CD14-positive monocyte (primary cell): ENCODE results near the gene NDUFS5. TPM values are rescaled to one million over a fixed set of nuclear protein-coding genes. Genes with fewer than 3 reads are reported as not detected.

ENCODE experiments used
- DNase-seq, 3 donors: peaks; one replicate each; pipeline ENCODE4 v3.0.0-alpha.2; 2011 to 2022
- H2AFZ ChIP-seq: 2 replicates; pipeline ENCODE4 v1.6.0; 2012; ENCODE audit warnings: mild to moderate bottlenecking, low read depth, low read length, inconsistent platforms; ENCODE audit not compliant: insufficient read depth, poor library complexity, severe bottlenecking
- H3K27ac ChIP-seq, 2 donors: 1 replicate in 1 of 2; 2 replicates in 1 of 2; pipeline ENCODE4 v1.5.1; 2012 to 2013; ENCODE audit warnings: low read length in 2 of 2, control low read depth in 1 of 2, inconsistent platforms in 1 of 2, low read depth in 1 of 2, mild to moderate bottlenecking in 1 of 2
- H3K27me3 ChIP-seq, 2 donors: one replicate each; pipeline versions ENCODE4 v1.6.0 to v1.6.1; 2011 to 2013; ENCODE audit warnings: low read length in 2 of 2; ENCODE audit not compliant: control insufficient read depth in 2 of 2, insufficient read depth in 2 of 2
- H3K36me3 ChIP-seq, 2 donors: replicated peaks in 1 of 2; 1 replicate in 1 of 2; 2 replicates in 1 of 2; pipeline versions ENCODE4 v1.5.1 to v1.6.1; 2012 to 2013; ENCODE audit warnings: low read length in 2 of 2, control low read depth in 1 of 2, inconsistent platforms in 1 of 2, mild to moderate bottlenecking in 1 of 2; ENCODE audit not compliant: insufficient read depth in 2 of 2, control insufficient read depth in 1 of 2
- H3K4me1 ChIP-seq, 2 donors: 1 replicate in 1 of 2; 2 replicates in 1 of 2; pipeline versions ENCODE4 v1.5.1 to v1.6.1; 2012 to 2013; ENCODE audit warnings: low read length in 2 of 2, control low read depth in 1 of 2, inconsistent platforms in 1 of 2, mild to moderate bottlenecking in 1 of 2, moderate library complexity in 1 of 2; ENCODE audit not compliant: insufficient read depth in 2 of 2, control insufficient read depth in 1 of 2
- H3K4me2 ChIP-seq: replicated peaks from 2 replicates; pipeline ENCODE3; 2012; ENCODE audit warnings: low read length, moderate library complexity, mild to moderate bottlenecking; ENCODE audit not compliant: poor library complexity, severe bottlenecking; ENCODE audit errors: extremely low read depth
- H3K4me3 ChIP-seq, 3 experiments: fragments of 200-600 bp in 1 of 3; sonication (generic) in 1 of 3; replicated peaks in 1 of 3; 1 replicate in 2 of 3; 2 replicates in 1 of 3; pipeline ENCODE4 v1.5.1; 2011 to 2013; ENCODE audit warnings: low read length in 3 of 3, mild to moderate bottlenecking in 3 of 3, control low read depth in 2 of 3, low read depth in 2 of 3, inconsistent platforms in 1 of 3, moderate library complexity in 1 of 3
- H3K79me2 ChIP-seq: 2 replicates; pipeline ENCODE4 v1.6.0; 2012; ENCODE audit warnings: mild to moderate bottlenecking, control low read depth, inconsistent platforms, low read length, moderate library complexity; ENCODE audit not compliant: insufficient read depth
- H3K9ac ChIP-seq: 2 replicates; pipeline ENCODE4 v1.6.0; 2017; ENCODE audit warnings: low read length, mild to moderate bottlenecking; ENCODE audit not compliant: insufficient read depth, poor library complexity, severe bottlenecking
- H3K9me3 ChIP-seq, 2 donors: replicated peaks in 1 of 2; 1 replicate in 1 of 2; 2 replicates in 1 of 2; pipeline versions ENCODE4 v1.5.1 to v1.6.1; 2012 to 2013; ENCODE audit warnings: low read length in 2 of 2, control low read depth in 1 of 2; ENCODE audit not compliant: control insufficient read depth in 1 of 2, insufficient read depth in 1 of 2
- H4K20me1 ChIP-seq: 2 replicates; pipeline ENCODE4 v1.6.0; 2012; ENCODE audit warnings: mild to moderate bottlenecking, low read length, control low read depth, moderate library complexity; ENCODE audit not compliant: insufficient read depth
- H3K27ac Mint-ChIP-seq, 7 donors: one replicate each; pipeline ENCODE4 v1.8.0; 2020; ENCODE audit warnings: mild to moderate bottlenecking in 7 of 7, mixed read lengths in 7 of 7, moderate library complexity in 6 of 7, inconsistent platforms in 2 of 7
- H3K27me3 Mint-ChIP-seq, 3 donors: one replicate each; pipeline ENCODE4 v1.8.0; 2021 to 2022; ENCODE audit warnings: low read depth in 3 of 3, mild to moderate bottlenecking in 3 of 3, mixed read lengths in 3 of 3, moderate library complexity in 3 of 3, inconsistent platforms in 1 of 3
- H3K36me3 Mint-ChIP-seq, 2 donors: one replicate each; pipeline ENCODE4 v1.8.0; 2020; ENCODE audit warnings: mixed read lengths in 2 of 2, inconsistent platforms in 1 of 2, mild to moderate bottlenecking in 1 of 2
- H3K4me1 Mint-ChIP-seq: one replicate; pipeline ENCODE4 v1.8.0; 2020; ENCODE audit warnings: mild to moderate bottlenecking, mixed read lengths
- H3K4me3 Mint-ChIP-seq, 2 donors: one replicate each; pipeline ENCODE4 v1.8.0; 2020; ENCODE audit warnings: mild to moderate bottlenecking in 2 of 2, mixed read lengths in 2 of 2, moderate library complexity in 1 of 2
- H3K9me3 Mint-ChIP-seq, 7 donors: one replicate each; pipeline ENCODE4 v1.8.0; 2020 to 2022; ENCODE audit warnings: mixed read lengths in 7 of 7, mild to moderate bottlenecking in 6 of 7, moderate library complexity in 6 of 7, inconsistent platforms in 2 of 7
- CTCF ChIP-seq: fragments of 200-600 bp; IDR thresholded peaks from one replicate; pipeline ENCODE4 v1.8.0; 2022; ENCODE audit warnings: antibody characterized with exemption, mild to moderate bottlenecking
- WGBS: methylation state at CpG from one replicate; pipeline ENCODE4 v1.1.5; 2013; ENCODE audit warnings: missing lambda C conversion rate; ENCODE audit not compliant: insufficient coverage; 5-methylcytosine and 5-hydroxymethylcytosine counted together
- intact Hi-C, 2 donors: fragments of 100-400 bp; cut with micrococcal nuclease; formaldehyde crosslinking; loops; one replicate each; pipeline versions ENCODE4 v1.15.0 to v1.15.1; 2023
- polyA plus RNA-seq, 3 donors: library from polyadenylated mRNA; depleted of rRNA in 1 of 3; unstranded in 2 of 3; stranded (reverse) in 1 of 3; fragments of 300-500 nt in 2 of 3; fragments of >200 nt in 1 of 3; fragmentation: Illumina TruSeq in 2 of 3; gene quantifications; 1 replicate in 2 of 3; 2 replicates in 1 of 3; pipeline ENCODE4 v1.2.3, GENCODE V29; 2012 to 2021

The NDUFS5 gene
- polyA plus RNA-seq, 3 donors = 119 to 463 (median 393) TPM

GRCh38 chr1:39026866-39027507 is 837 bp downstream of the NDUFS5 start:
- H3K9ac ChIP-seq = peak overlapping the region; percentile 80
- peak overlapping the region; percentile 89 for H3K4me2 ChIP-seq
- intact Hi-C loops = no loop called here
- DNase-seq = peak in 1 of 3 donors; percentile 30
- peak overlapping the region; percentile 75 to 93 for H3K27ac ChIP-seq
- H3K79me2 ChIP-seq = peaks cover 17% of the 10 kb centered on the region
- H3K36me3 ChIP-seq = peaks cover 27 to 34% of the 10 kb centered on the region in 2 donors
- TF ChIP-seq CTCF = no peak
- no peaks in the 10 kb centered on the region for H3K27me3 ChIP-seq
- H3K36me3 Mint-ChIP-seq = peaks cover 17 to 35% of the 10 kb centered on the region in 2 donors
- H3K27ac Mint-ChIP-seq = peak overlapping the region; percentile 90 to 100 (median 98)
- peaks cover 2 to 4% (median 2%) of the 10 kb centered on the region in 3 donors for H3K27me3 Mint-ChIP-seq
- no peaks in the 10 kb centered on the region for H3K9me3 ChIP-seq
- peaks cover 11 to 12% of the 10 kb centered on the region in 2 donors for H3K4me1 ChIP-seq
- WGBS = 12% methylated on average over 15 of the region's 30 CpGs
- H2AFZ ChIP-seq = peak overlapping the region; percentile 88
- H3K4me3 Mint-ChIP-seq = peak overlapping the region; percentile 98
- H3K9me3 Mint-ChIP-seq = peaks cover 0 to 8% (median 3%) of the 10 kb centered on the region in 7 donors
- no peaks in the 10 kb centered on the region for H4K20me1 ChIP-seq
- H3K4me3 ChIP-seq = peak overlapping the region; percentile 83 to 91 (median 84)
- H3K4me1 Mint-ChIP-seq = peaks cover 16% of the 10 kb centered on the region

GRCh38 chr1:39034114-39034654 is 8.0 kb downstream of the NDUFS5 start:
- H3K4me3 ChIP-seq = no peak overlapping the region
- peaks cover 4% of the 10 kb centered on the region for H3K4me1 Mint-ChIP-seq
- H3K9me3 Mint-ChIP-seq = peaks cover 0 to 2% (median 0%) of the 10 kb centered on the region in 7 donors
- no peaks in the 10 kb centered on the region for H3K9me3 ChIP-seq
- intact Hi-C loops = no loop called here
- H3K4me1 ChIP-seq = no peaks in the 10 kb centered on the region
- no peaks in the 10 kb centered on the region for H3K79me2 ChIP-seq
- DNase-seq = no peak
- H3K36me3 ChIP-seq = peaks cover 57 to 81% of the 10 kb centered on the region in 2 donors
- H3K27ac ChIP-seq = peak overlapping the region in 1 of 2 donors; percentile 31
- TF ChIP-seq CTCF = no peak
- no peaks in the 10 kb centered on the region for H3K27me3 ChIP-seq
- peaks cover 48 to 80% of the 10 kb centered on the region in 2 donors for H3K36me3 Mint-ChIP-seq
- H3K4me2 ChIP-seq = no peak overlapping the region
- no peak overlapping the region for H2AFZ ChIP-seq
- WGBS = no CpG with 5 or more reads among the region's 6 CpGs
- no peaks in the 10 kb centered on the region for H3K27me3 Mint-ChIP-seq
- H3K4me3 Mint-ChIP-seq = no peak overlapping the region
- H3K27ac Mint-ChIP-seq = peak overlapping the region in 4 of 7 donors; percentile 32 to 70 (median 53)
- peaks cover 4% of the 10 kb centered on the region for H4K20me1 ChIP-seq
- H3K9ac ChIP-seq = no peak overlapping the region
